Upper lobe of left lung (tissue), 6 donors: ENCODE measurements around the gene LAMA3. TPM values are rescaled to one million over a fixed set of nuclear protein-coding genes. Genes with fewer than 3 reads are reported as not detected.
A peak's percentile ranks its signal among the peaks of the same experiment; 100 is the strongest.

Experiments used
- ATAC-seq, 2 donors: fragments of 200-7000 bp; cut with Tn5 transposase; one replicate each; pipeline ENCODE4 v1.9.1; 2022; ENCODE audit warnings: mild to moderate bottlenecking in 2 of 2, moderate library complexity in 2 of 2; ENCODE audit not compliant: low FRiP score in 2 of 2
- DNase-seq, 2 donors: peaks; one replicate each; pipeline ENCODE4 v3.0.0-alpha.2; 2019 to 2020
- H3K27ac ChIP-seq, 4 donors: fragments of 200-600 bp; sonication (generic); one replicate each; pipeline ENCODE4 v1.5.1; 2016 to 2019
- H3K27me3 ChIP-seq, 4 donors: fragments of 200-600 bp; sonication (generic); one replicate each; pipeline ENCODE4 v1.5.1; 2017 to 2019
- H3K36me3 ChIP-seq, 4 donors: fragments of 200-600 bp; sonication (generic); one replicate each; pipeline ENCODE4 v1.5.1; 2016 to 2019
- H3K4me1 ChIP-seq, 4 donors: fragments of 200-600 bp; sonication (generic); one replicate each; pipeline ENCODE4 v1.5.1; 2018 to 2019
- H3K4me3 ChIP-seq, 4 donors: fragments of 200-600 bp; sonication (generic); one replicate each; pipeline ENCODE4 v1.5.1; 2017 to 2019; ENCODE audit warnings: mild to moderate bottlenecking in 2 of 4, moderate library complexity in 1 of 4
- H3K9me3 ChIP-seq, 4 donors: fragments of 200-600 bp; sonication (generic); one replicate each; pipeline ENCODE4 v1.5.1; 2018 to 2019
- CTCF ChIP-seq, 6 experiments: fragments of 450-650 bp in 4 of 6; fragments of 200-600 bp in 2 of 6; sonication (generic) in 2 of 6; IDR thresholded peaks; one replicate each; pipeline ENCODE4 v1.5.1; 2016 to 2019; ENCODE audit warnings: antibody characterized with exemption in 6 of 6
- EP300 ChIP-seq, 4 donors: sonication (generic); formaldehyde crosslinking; IDR thresholded peaks; one replicate each; pipeline ENCODE4 v1.5.1; 2017; ENCODE audit warnings: antibody characterized with exemption in 4 of 4, control low read depth in 2 of 4
- POLR2A ChIP-seq, 4 donors: fragments of 450-650 bp; IDR thresholded peaks; one replicate each; pipeline ENCODE4 v1.5.1; 2016 to 2017; ENCODE audit warnings: antibody characterized with exemption in 4 of 4, mild to moderate bottlenecking in 2 of 4
- POLR2AphosphoS5 ChIP-seq, 2 donors: sonication (generic); formaldehyde crosslinking; IDR thresholded peaks; one replicate each; pipeline ENCODE4 v1.5.1; 2017; ENCODE audit warnings: antibody characterized with exemption in 2 of 2
- WGBS, 2 donors: methylation state at CpG; one replicate each; pipeline ENCODE4 v1.1.5; 2017 to 2018; 5-methylcytosine and 5-hydroxymethylcytosine counted together
- total RNA-seq, 6 donors: library from RNA; depleted of rRNA in 4 of 6; stranded (reverse); fragments of >200 nt in 4 of 6; gene quantifications; one replicate each; pipeline versions ENCODE4 v1.1.0 to v1.2.1, GENCODE V29; 2016 to 2021
- donor health status: DM: no; HTN: no; CAD: no; lungs with moderate emphysema.
- donor health status: DM: no; HTN: yes; CAD: no; lungs with severe emphysema.

Gene LAMA3
- total RNA-seq, 6 donors from 2014 or later, result 88.2 to 202 (median 141) TPM

- ATAC-seq, result no peak
- Histone ChIP-seq H3K9me3 (no peaks in the 10 kb centered on the region), H3K27ac (no peak overlapping the region), H3K36me3 (no peaks in the 10 kb centered on the region), H3K4me1 (peaks cover 0 to 9% (median 1%) of the 10 kb centered on the region in 4 donors), H3K27me3 (no peaks in the 10 kb centered on the region), H3K4me3 (no peak overlapping the region)
- no peak for DNase-seq
- 84 to 88% methylated on average over 5 of the region's 5 CpGs for WGBS, 2 donors
- TF ChIP-seq EP300 (IDR thresholded peaks at IDR 0.05) (no peak), POLR2A (IDR thresholded peaks at IDR 0.05) (no peak), POLR2AphosphoS5 (IDR thresholded peaks at IDR 0.05) (no peak), CTCF (IDR thresholded peaks at IDR 0.05) (no peak)
These were observed 282.5 kb downstream of the LAMA3 start for GRCh38 chr18:23971666-23972230.

DNA sequence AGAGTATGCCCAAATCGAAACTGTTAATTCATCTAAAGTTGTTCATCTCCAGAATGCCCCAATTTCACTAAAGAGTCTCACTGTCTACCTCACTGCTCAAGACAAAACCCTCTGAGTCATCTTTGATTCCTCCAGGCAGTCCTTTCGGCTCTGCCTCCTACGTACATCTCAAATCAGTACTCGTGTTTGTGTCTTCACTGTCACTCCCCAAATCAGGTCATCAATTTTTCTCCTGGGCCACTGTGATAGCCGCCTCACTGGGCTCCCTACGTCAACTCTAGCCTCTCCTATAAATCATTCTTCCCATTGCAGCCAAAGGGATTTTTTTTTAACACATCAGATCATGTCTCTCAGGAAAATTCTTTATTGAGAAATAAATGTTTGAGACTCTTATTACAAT is 283.2 kb downstream of the LAMA3 start:
- Histone ChIP-seq H3K9me3 (no peaks in the 10 kb centered on the region), H3K36me3 (no peaks in the 10 kb centered on the region), H3K4me3 (no peak overlapping the region), H3K27me3 (no peaks in the 10 kb centered on the region), H3K4me1 (peaks cover 0 to 3% (median 1%) of the 10 kb centered on the region in 4 donors), H3K27ac (no peak overlapping the region)
- 71 to 76% methylated on average over 6 of the region's 6 CpGs for WGBS, 2 donors
- DNase-seq (no peak), ATAC-seq (peak in 1 of 2 donors; percentile 76)
- TF ChIP-seq POLR2AphosphoS5 (IDR thresholded peaks at IDR 0.05) (no peak), POLR2A (IDR thresholded peaks at IDR 0.05) (no peak), EP300 (IDR thresholded peaks at IDR 0.05) (no peak), CTCF (IDR thresholded peaks at IDR 0.05) (no peak)

- 94 to 97% methylated on average over 7 of the region's 7 CpGs for WGBS, 2 donors
- no peaks in the 10 kb centered on the region for H3K9me3 ChIP-seq
- no peak for ATAC-seq
These were observed 287.9 kb downstream of the LAMA3 start for GRCh38 chr18:23977103-23977502.

DNA sequence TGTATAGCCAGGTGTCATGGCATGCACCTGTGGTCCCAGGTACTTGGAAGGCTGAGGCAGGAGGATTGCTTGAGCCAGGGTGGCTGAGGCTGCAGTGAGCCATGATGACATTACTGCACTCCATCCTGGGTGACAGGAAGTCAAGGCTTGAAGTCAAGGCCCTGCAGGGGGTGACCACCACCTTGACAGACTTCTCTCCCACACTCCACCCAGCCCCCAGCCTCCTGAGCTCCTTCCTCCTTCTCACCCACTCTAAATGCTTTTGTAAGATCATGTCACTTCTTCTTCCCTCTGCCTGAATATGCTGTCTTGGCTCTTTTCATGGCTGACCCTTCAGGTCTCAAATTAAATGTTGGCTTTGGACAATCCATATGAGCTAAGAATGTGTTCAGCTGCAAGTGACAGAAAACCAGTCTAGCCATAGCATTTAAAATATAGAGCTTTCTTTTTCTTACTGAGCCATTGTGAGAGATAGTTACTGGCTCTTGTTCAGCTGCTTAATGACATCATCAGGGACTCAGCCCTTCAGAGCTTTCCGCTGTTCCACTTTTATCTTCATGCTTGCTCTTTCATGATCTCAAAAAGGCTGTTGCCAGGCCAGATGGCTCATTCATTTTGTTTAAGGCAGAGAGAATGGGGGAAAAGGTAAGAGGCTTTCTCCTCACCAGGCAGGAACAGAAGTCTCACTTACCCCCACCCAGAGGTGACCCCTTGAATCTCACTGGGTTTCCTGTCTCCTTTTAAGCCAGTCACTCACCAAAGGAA is 288.6 kb downstream of the LAMA3 start:
- TF ChIP-seq CTCF (IDR thresholded peaks at IDR 0.05), result no peak
- TF ChIP-seq POLR2AphosphoS5 (IDR thresholded peaks at IDR 0.05), result no peak
- no peaks in the 10 kb centered on the region for H3K4me1 ChIP-seq
- ATAC-seq, result peak; percentile 55 to 84
- no peak overlapping the region for H3K4me3 ChIP-seq
- no peaks in the 10 kb centered on the region for H3K36me3 ChIP-seq
- H3K27ac ChIP-seq, result no peak overlapping the region
- DNase-seq, result no peak
- no peaks in the 10 kb centered on the region for H3K9me3 ChIP-seq
- H3K27me3 ChIP-seq, result no peaks in the 10 kb centered on the region
- 85 to 92% methylated on average over 1 of the region's 1 CpG for WGBS, 2 donors

More at GRCh38 chr18:23977103-23977502, 287.9 kb downstream of the LAMA3 start:
- no peak for DNase-seq
- TF ChIP-seq POLR2AphosphoS5 (IDR thresholded peaks at IDR 0.05) (no peak), CTCF (IDR thresholded peaks at IDR 0.05) (no peak), EP300 (IDR thresholded peaks at IDR 0.05) (no peak), POLR2A (IDR thresholded peaks at IDR 0.05) (no peak)
- Histone ChIP-seq H3K4me1 (no peaks in the 10 kb centered on the region), H3K4me3 (no peak overlapping the region), H3K27me3 (no peaks in the 10 kb centered on the region), H3K36me3 (no peaks in the 10 kb centered on the region), H3K27ac (no peak overlapping the region)
